ENCODE measurements around the gene PHACTR2. TPM values are rescaled to one million over a fixed set of nuclear protein-coding genes. Genes with fewer than 3 reads are reported as not detected.

PHACTR2 gene
- total and polyA plus RNA-seq, 4 donors, result 4.0 to 23.8 (median 15.0) TPM

DNA sequence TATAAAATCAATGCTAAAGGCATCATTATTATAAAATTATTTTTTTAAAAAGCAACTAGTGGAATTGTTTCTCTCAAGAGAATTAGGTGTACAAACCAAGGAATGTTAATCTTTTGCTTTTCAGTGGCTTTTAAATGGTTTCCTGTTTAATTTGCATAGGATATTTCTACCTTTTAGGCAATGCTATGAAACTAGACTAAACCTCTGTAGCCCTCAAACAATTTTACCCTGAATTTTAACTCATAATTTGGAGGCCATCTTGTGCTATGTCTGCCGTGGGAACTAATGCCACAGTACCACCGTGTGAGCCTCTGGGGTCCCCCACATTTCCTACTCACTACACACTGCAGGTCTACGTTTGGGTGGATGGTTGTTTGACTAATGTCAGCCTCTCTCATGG is 20.6 kb downstream of the PHACTR2 start:
- Histone ChIP-seq H3K9ac (ENCODE audit: low read depth in 1 of 2, low read length in 2 of 2) (no peak overlapping the region), H3K4me3 (ENCODE audit: low read depth in 1 of 3, low read length in 3 of 3) (no peak overlapping the region), H3K27ac (ENCODE audit: low read depth in 1 of 2, low read length in 2 of 2) (no peak overlapping the region), H3K36me3 (ENCODE audit: control insufficient read depth in 4 of 4, insufficient read depth in 3 of 4, low read depth in 1 of 4, low read length in 3 of 4) (no peaks in the 10 kb centered on the region), H3K4me1 (ENCODE audit: control insufficient read depth in 4 of 4, insufficient read depth in 4 of 4, low read length in 3 of 4) (peaks cover 0 to 10% (median 4%) of the 10 kb centered on the region in 4 donors), H3K9me3 (ENCODE audit: control insufficient read depth in 4 of 4, low read length in 3 of 4) (no peaks in the 10 kb centered on the region), H3K27me3 (ENCODE audit: control insufficient read depth in 4 of 4, insufficient read depth in 4 of 4, low read length in 3 of 4) (no peaks in the 10 kb centered on the region)
- TF ChIP-seq, protein P1, sequence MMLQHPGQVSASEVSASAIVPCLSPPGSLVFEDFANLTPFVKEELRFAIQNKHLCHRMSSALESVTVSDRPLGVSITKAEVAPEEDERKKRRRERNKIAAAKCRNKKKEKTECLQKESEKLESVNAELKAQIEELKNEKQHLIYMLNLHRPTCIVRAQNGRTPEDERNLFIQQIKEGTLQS (IDR thresholded peaks at IDR 0.05), result no peak
- TF ChIP-seq SP1 (IDR thresholded peaks at IDR 0.05) (no peak), NR2F2 (IDR thresholded peaks at IDR 0.05) (no peak), RXRA (IDR thresholded peaks at IDR 0.05) (no peak), EGR1 (IDR thresholded peaks at IDR 0.05; ENCODE audit: low read depth in 2 of 2) (no peak), MAX (IDR thresholded peaks at IDR 0.05) (no peak), HNF4A (conservative IDR thresholded peaks at IDR 0.05) (no peak), RAD21 (IDR thresholded peaks at IDR 0.05) (no peak), HNF4G (IDR thresholded peaks at IDR 0.05) (no peak)
- TF ChIP-seq, protein P2, sequence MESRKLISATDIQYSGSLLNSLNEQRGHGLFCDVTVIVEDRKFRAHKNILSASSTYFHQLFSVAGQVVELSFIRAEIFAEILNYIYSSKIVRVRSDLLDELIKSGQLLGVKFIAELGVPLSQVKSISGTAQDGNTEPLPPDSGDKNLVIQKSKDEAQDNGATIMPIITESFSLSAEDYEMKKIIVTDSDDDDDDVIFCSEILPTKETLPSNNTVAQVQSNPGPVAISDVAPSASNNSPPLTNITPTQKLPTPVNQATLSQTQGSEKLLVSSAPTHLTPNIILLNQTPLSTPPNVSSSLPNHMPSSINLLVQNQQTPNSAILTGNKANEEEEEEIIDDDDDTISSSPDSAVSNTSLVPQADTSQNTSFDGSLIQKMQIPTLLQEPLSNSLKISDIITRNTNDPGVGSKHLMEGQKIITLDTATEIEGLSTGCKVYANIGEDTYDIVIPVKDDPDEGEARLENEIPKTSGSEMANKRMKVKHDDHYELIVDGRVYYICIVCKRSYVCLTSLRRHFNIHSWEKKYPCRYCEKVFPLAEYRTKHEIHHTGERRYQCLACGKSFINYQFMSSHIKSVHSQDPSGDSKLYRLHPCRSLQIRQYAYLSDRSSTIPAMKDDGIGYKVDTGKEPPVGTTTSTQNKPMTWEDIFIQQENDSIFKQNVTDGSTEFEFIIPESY (IDR thresholded peaks at IDR 0.05), result no peak
- DNase-seq (ENCODE audit: low spot score), result no peak
- WGBS, result 94% methylated on average over 3 of the region's 3 CpGs

DNA sequence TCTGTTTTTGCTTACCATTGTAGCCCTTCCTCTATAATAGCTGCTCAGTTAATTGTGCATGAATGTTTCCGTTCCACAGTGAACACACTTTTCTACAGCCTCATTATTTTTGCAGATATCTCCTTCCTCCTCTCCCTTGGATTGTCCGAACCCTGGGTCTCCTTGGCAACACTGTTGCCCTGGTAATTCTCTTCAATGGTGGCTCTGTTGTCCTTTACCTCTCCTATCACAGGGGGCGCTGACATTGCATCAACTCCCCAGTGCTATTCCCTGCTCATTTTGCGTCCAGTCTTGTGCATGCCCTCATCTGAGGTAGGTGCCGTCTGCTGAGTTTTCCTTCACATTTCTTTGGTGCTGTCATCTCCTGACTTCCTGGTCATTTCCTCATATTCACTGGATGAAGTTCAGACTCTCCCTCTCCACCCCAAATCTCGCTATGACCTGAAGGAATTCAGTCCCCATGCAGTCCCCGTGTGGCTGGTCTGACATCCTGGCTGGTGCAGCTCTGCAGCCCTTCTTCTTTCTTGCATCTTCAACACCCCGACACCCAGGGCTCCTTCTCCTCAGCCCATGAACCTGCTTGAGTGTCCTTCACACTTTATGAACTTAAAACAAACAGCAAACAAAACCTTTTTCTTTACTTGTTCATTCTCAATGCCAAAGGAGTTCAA is 21.1 kb downstream of the PHACTR2 start:
- DNase-seq (ENCODE audit: low spot score), result no peak
- Histone ChIP-seq H3K9me3 (ENCODE audit: control insufficient read depth in 4 of 4, low read length in 3 of 4) (no peaks in the 10 kb centered on the region), H3K4me3 (ENCODE audit: low read depth in 1 of 3, low read length in 3 of 3) (no peak overlapping the region), H3K27ac (ENCODE audit: low read depth in 1 of 2, low read length in 2 of 2) (no peak overlapping the region), H3K4me1 (ENCODE audit: control insufficient read depth in 4 of 4, insufficient read depth in 4 of 4, low read length in 3 of 4) (peaks cover 0 to 10% (median 4%) of the 10 kb centered on the region in 4 donors), H3K27me3 (ENCODE audit: control insufficient read depth in 4 of 4, insufficient read depth in 4 of 4, low read length in 3 of 4) (no peaks in the 10 kb centered on the region), H3K36me3 (ENCODE audit: control insufficient read depth in 4 of 4, insufficient read depth in 3 of 4, low read depth in 1 of 4, low read length in 3 of 4) (no peaks in the 10 kb centered on the region), H3K9ac (ENCODE audit: low read depth in 1 of 2, low read length in 2 of 2) (no peak overlapping the region)
- TF ChIP-seq, protein P2 (IDR thresholded peaks at IDR 0.05), result no peak
- TF ChIP-seq FOXA2 (IDR thresholded peaks at IDR 0.05), result no peak
- no peak for TF ChIP-seq FOXA1 (IDR thresholded peaks at IDR 0.05)
- TF ChIP-seq HNF4G (IDR thresholded peaks at IDR 0.05), result no peak
- no peak for TF ChIP-seq EGR1 (IDR thresholded peaks at IDR 0.05; ENCODE audit: low read depth in 2 of 2)
- TF ChIP-seq, protein P3, sequence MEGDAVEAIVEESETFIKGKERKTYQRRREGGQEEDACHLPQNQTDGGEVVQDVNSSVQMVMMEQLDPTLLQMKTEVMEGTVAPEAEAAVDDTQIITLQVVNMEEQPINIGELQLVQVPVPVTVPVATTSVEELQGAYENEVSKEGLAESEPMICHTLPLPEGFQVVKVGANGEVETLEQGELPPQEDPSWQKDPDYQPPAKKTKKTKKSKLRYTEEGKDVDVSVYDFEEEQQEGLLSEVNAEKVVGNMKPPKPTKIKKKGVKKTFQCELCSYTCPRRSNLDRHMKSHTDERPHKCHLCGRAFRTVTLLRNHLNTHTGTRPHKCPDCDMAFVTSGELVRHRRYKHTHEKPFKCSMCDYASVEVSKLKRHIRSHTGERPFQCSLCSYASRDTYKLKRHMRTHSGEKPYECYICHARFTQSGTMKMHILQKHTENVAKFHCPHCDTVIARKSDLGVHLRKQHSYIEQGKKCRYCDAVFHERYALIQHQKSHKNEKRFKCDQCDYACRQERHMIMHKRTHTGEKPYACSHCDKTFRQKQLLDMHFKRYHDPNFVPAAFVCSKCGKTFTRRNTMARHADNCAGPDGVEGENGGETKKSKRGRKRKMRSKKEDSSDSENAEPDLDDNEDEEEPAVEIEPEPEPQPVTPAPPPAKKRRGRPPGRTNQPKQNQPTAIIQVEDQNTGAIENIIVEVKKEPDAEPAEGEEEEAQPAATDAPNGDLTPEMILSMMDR (IDR thresholded peaks at IDR 0.05; ENCODE audit: low read depth, low read length, missing input control), result no peak
- TF ChIP-seq YY1 (IDR thresholded peaks at IDR 0.05), result no peak
- no peak for TF ChIP-seq MAX (IDR thresholded peaks at IDR 0.05)
- no peak for TF ChIP-seq RXRA (IDR thresholded peaks at IDR 0.05)
- no peak for TF ChIP-seq RAD21 (IDR thresholded peaks at IDR 0.05)
- no peak for TF ChIP-seq SP1 (IDR thresholded peaks at IDR 0.05)
- no peak for TF ChIP-seq HNF4A (conservative IDR thresholded peaks at IDR 0.05)
- TF ChIP-seq REST (IDR thresholded peaks at IDR 0.05), result no peak
- no peak for TF ChIP-seq TAF1 (conservative IDR thresholded peaks at IDR 0.05)
- TF ChIP-seq, protein P1 (IDR thresholded peaks at IDR 0.05), result no peak
- no peak for TF ChIP-seq JUND (IDR thresholded peaks at IDR 0.05)
- WGBS, result 90% methylated on average over 8 of the region's 8 CpGs
